Cardiac septum (tissue), 1 donor: ENCODE results near the gene CELF1. TPM values are rescaled to one million over a fixed set of nuclear protein-coding genes. Genes with fewer than 3 reads are reported as not detected.

ENCODE experiments used
- DNase-seq: peaks from one replicate; pipeline ENCODE4 v3.0.0-alpha.2; 2020; ENCODE audit warnings: low spot score
- intact Hi-C: fragments of 100-400 bp; cut with DNase I; formaldehyde crosslinking; loops from one replicate; pipeline ENCODE4 v1.14.0; 2022
- total RNA-seq: library from RNA; stranded (reverse); fragmentation: NEBNext Ultra II Directional; extraction: Animal tissue kit (Norgen Biotek cat#: 25700); gene quantifications from one replicate; pipeline ENCODE4 v1.2.1, GENCODE V29; 2021
- donor health status: DM: no; HTN: no; CAD: no.

CELF1 gene
- total RNA-seq, 1 donor from 2014 or later: 102 TPM

- intact Hi-C loops: no loop called here
- DNase-seq: no peak
Measured at GRCh38 chr11:47441421-47441820, 111.5 kb downstream of the CELF1 start.

- intact Hi-C loops: no loop called here
- DNase-seq: no peak
Measured at GRCh38 chr11:47440054-47440476, 112.9 kb downstream of the CELF1 start.

DNA sequence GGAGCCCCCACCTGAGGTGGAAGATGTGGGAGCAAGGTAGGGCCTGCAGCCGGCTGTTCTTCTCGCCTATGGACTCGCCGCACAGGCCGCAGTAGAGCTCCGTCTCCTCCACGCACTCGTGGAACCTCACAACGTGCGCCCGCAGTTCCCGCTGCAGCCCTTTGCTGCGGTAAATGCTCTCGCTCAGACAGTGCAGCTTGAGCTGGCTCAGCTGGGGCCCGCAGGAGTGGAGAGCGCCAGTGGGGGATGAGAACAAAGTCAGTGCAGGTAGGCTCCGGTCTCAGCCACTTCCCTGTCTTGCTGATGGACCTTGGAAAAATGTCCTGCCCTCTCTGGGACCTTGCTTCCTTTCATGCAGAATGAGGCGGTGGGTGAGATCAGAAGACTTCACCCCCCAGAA, 114.2 kb downstream of the CELF1 start:
- intact Hi-C loops: no loop called here
- no peak for DNase-seq

GRCh38 chr11:47437746-47438418, 115.0 kb downstream of the CELF1 start:
- DNase-seq: no peak
- intact Hi-C loops: no loop called here

DNA sequence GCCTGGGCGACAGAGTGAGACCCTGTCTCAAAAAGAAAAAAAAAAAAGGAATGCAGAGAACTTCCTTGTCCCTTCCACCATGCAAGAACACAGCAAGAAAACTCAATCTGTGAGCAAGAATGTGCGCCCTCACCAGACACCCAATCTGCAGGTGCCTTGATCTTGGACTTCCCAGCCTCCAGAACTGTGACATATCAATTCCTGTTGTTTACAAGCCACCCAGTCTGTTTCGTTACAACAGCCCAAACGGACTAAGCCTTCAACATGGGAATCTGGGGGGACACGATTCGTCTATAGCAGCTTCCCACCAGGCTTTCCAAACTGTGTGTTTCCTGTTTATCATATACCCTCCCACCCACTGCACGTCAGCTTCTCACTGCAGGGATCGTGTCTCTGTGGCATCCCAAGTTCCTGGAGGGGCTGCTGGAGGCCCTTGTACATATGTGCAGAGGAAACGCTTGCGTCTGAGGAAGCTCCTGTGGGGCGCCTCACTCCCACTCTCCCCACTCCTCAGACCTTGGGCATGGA, 115.7 kb downstream of the CELF1 start:
- intact Hi-C loops: no loop called here

GRCh38 chr11:47436726-47437125, 116.2 kb downstream of the CELF1 start:
- no peak for DNase-seq
- intact Hi-C loops: no loop called here

More for the DNA sequence above, 115.7 kb downstream of the CELF1 start:
- DNase-seq: no peak

- intact Hi-C loops: no loop called here
- no peak for DNase-seq
Measured at GRCh38 chr11:47435687-47436086, 117.2 kb downstream of the CELF1 start.

DNA sequence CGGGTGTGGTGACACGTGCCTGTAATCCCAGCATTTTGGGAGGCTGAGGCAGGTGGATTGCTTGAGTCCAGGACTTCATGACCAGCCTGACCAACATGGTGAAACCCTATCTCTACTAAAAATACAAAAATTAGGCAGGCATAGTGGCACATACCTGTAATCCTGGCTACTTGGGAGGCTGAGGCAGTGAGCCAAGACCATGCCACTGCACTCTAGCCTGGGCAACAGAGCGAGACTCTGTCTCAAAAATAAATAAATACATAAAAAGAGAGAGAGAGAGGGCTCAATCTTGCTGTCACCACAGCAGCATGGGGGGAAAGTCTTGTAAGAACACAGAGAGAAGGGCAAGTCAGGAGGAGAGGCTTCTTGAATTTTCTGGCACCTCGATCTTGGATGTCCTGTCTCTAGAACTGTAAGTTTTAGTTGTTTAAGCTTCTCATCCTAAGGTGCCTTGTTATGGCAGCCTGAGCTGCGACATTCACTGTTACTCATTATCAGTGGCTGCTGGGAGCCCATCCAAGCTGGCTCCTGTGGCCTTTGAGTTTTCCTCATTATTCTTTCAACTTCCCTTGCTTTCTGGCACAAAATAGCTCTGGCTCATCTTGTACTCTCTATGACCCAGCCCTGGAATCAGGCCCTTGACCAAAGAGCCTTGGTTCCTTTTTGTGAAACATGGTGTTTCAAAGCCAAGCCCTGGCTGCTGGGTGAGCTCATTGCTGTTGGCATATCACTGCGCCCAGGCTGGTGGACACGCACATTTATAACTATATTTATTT, 118.7 kb downstream of the CELF1 start:
- intact Hi-C loops: no loop called here
- no peak for DNase-seq

DNA sequence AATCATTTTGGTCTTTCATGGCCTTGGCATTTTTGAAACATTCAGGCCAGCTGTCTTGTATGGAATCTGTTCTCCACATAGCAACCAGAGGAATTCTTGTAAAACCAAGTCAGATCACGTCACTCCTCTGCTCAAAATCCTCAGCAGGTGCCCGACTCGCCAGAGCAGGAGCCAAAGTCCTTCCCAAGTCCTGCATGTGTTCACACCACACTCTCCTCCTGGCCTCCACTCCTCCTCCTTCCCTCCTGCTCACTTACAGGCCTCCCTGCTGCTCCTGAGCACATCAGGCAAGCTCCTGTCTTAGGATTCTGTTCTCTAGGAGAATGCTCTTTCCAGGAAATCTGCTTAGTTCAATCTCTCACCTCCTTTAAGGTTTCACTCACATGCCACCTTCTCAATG, 119.8 kb downstream of the CELF1 start:
- DNase-seq: no peak
- intact Hi-C loops: no loop called here

- DNase-seq: no peak
- intact Hi-C loops: no loop called here
Measured at GRCh38 chr11:47431356-47432083, 121.4 kb downstream of the CELF1 start.

GRCh38 chr11:47430524-47430923, 122.4 kb downstream of the CELF1 start:
- intact Hi-C loops: no loop called here
- no peak for DNase-seq

DNA sequence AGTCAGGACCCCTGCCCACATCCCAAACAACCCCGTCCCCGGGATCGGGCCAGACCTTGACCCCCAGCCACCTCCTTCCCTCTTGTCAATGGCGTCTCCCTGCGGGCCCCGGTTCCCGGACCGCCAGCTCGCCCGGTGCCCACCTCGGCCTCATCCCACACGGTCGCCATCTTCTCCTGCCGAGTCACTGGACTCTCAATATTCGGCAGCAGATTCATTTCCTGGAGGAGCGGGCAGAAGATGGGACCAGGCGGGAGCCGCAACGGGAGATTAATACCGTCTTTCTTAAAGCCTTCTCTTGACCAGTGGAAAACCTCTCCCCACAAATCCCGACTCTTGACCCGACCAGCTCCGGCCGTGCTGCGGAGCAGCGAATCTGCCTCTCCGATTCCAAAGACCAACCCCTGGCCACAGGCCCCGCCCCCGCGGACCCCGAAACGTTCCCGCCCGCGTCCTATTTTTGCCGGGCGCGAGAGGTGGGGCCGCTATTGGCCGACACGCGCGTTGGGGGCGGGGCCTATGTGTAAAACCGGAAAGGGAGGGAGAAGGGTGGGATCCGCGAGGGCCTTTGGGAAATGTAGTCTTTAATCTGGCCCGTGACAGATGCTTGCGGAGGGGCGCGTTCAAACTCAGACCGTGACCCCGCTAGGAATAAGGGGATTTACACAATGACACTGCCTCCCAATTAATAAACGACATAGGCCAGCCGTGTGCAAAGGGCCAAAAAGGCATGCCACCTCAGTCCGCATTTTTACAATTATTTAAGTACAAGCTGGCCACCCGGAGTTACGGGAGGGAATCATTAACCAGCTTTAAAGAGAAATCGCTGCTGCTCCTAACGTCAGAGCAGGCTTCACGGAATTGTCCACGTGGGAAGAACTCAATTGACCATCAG, 126.6 kb downstream of the CELF1 start, which contains the start of gene PSMC3:
Gene PSMC3, minus strand, starts transcription at position 378 of the 895 bp plus-strand sequence. Its CDS starts 160 bp downstream, at position 218.
- intact Hi-C loops: loop anchor here (2.0 kb wide), 1 partner anchor 18 kb away; the partner anchor contains the start of gene SLC39A13
- DNase-seq: peak; percentile 99

DNA sequence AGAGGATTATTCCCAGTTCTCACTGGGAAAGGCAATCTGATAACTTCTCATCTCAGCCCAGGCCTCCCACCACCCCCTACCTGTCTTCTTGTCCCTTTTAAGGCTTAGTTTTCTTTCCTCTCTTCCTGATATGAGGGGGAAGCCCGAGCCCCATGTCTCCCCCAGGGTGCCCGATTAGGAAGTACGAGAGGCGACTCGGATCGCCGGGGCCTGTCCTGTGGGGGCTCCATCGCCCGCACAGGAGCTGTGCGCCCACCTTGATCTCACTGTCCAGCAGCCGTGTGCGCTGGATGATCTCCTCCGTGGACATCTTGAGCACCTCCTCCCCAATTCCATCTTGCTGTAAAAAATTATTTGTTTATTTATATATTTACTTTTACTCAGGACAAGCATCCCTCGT, 127.3 kb downstream of the CELF1 start:
- intact Hi-C loops: loop anchor here (2.0 kb wide), 1 partner anchor 17 kb away; the partner anchor contains the start of gene SLC39A13

GRCh38 chr11:47418454-47419259, 134.3 kb downstream of the CELF1 start:
- no peak for DNase-seq

More for the DNA sequence above, 127.3 kb downstream of the CELF1 start:
- DNase-seq: no peak

DNA sequence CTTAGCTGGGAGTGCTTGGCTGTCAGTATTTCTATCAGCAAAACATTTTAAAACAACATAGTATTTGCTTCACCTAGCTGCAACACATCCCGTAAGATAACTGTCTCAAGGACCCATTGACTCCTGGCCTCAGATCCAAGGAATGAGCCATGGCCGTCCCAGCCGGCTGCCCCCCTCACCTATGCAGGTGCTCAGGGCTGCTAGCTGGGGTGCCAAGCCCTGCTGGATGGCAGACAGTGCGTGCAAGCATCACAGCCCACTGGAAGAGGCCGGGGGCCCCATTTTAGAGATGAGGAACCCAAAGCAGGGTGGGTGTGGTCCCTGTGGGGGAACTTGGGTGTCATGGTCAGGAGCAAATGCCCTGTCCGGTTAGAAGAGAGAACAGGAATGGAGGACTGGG, 135.2 kb downstream of the CELF1 start:
- DNase-seq: no peak
- intact Hi-C loops: no loop called here

More at GRCh38 chr11:47418454-47419259, 134.3 kb downstream of the CELF1 start:
- intact Hi-C loops: no loop called here

DNA sequence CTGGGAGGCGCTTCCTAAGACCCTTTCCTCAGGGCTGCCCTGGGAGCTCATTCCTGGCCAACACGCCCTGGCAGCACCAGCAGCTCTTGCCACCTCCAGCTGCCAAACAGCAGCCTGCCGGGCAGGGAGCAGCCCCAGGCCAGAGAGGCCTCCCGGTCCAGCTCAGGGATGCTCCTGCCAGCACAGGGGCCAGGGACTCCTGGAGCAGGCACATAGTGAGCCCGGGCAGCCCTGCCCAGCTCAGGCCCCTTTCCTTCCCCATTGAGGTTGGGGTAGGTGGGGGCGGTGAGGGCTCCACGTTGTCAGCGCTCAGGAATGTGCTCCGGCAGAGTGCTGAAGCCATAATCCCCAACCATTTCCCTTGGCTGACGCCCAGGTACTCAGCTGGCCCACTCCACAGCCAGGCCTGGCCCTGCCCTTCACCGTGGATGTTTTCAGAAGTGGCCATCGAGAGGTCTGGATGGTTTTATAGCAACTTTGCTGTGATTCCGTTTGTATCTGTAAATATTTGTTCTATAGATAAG, 136.9 kb downstream of the CELF1 start:
- peak; percentile 89 for DNase-seq
- intact Hi-C loops: no loop called here
